GM18909 (cell line): ENCODE data around the gene STXBP5.
A peak's percentile ranks its signal among the peaks of the same experiment; 100 is the strongest.

Experiments
- ATAC-seq: cut with Tn5 transposase; IDR thresholded peaks from one replicate; pipeline ENCODE4 v1.9.1; 2021; ENCODE audit warnings: mild to moderate bottlenecking; ENCODE audit not compliant: unreplicated experiment, poor library complexity

Gene STXBP5

DNA sequence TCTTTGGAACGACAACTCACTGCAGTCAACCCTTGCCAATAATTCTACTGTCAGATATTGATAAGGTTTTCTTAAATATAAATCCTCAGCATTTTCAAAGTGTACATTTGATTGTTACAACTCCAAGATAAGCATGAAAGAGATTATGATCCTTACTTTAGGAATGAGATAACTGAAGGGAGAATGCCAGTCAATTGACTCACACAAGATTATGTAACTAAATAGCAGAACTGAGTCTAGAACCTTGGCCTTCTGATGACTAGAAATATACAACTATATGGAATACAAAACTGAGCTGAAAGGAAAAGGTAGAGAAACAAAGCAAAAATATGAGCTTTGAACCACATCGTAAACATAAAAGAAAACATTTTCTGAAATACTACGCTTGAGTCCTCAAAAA, 26.9 kb upstream of the STXBP5 start:
- ATAC-seq: no peak

DNA sequence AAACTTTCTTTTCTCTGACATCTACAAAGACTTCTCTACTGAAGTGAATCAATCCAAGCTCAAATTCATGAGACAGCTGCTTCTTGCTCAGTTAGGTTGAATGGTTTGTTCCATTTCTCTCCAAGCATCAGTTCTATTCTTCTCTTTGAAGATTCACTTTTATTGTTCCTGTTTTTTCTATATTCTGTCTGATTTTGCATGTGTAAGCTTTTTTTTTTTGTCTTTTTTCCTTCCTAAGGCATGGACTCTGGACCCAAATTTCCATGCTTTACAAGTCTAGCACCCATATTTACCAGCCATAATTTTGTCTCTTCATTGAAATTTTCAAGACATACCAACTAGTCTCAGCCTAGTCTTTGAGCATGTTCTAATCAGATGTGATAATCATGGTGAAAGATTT, 25.9 kb upstream of the STXBP5 start:
- no peak for ATAC-seq

DNA sequence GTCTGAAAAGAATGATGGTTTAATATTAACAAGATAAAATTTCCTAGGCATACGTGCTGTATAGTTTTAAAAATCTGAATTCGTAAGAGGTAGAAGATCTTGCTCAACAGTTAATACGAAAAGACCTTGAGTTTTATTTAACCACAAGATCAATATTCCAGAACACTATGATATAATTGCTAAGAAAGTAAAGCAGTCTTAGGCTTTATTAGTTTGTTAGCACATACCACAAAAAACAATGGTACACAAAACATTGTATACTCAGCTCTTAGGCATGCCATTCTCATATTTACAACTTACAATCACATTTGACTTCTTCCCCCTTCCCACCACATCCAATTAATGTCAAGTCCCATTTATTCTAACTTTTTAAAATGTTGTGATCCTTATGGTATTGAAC, 24.4 kb upstream of the STXBP5 start:
- no peak for ATAC-seq

DNA sequence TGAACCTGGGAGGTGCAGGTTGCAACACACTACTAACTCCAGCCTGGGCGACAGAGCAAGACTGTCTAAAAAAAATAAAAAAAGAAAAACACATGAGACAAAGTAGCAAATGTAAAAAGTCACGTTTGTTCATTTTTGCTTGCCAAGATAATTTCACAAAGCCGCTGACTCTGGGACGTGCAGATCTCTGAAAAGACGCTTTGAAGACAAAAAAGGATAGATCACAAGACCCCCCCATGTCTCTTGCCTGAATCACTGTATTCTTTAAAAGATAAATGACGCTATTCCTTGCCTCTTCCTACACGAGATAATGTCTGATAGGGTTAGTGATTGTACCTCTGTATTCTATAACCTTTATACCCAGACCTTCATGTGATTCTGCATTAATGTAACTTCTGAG, 23.3 kb upstream of the STXBP5 start:
- ATAC-seq: no peak

DNA sequence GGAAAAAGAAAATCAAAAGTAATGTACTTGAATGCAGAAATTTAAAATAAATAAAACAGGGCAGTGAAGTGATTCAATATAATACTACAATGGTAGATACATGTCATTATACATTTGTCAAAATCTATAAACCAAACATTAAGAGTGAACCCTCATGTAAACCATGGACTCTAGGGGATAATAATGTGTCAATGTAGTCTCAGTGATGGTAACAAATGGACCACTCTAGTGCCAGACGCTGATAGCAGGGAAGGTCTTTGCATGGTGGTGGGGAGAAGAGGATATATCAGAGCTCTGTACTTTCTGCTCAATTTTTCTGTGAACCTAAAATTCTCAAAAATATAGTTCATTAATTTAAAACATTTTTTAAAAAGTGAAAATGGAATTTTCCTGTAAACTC, 19.8 kb upstream of the STXBP5 start:
- ATAC-seq: no peak

DNA sequence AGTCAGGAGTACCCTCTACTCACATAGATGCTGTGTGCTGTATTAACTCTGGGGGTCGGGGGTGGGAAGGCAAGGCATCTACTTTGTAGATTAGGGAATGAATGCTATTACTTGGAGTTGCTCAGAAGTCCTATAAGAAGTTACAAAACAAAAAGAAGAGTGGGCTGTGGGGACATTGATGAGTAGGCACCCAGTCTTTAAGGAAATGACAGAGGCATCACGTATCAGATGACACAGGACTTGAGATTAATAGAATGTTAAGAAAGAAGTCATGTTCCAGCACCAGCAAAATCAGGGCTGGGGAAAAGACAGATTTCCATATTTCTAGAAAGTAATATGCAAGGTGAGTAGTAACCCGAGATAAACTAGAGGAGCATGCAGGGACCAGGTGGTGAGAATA, 19.0 kb upstream of the STXBP5 start:
- ATAC-seq: no peak

DNA sequence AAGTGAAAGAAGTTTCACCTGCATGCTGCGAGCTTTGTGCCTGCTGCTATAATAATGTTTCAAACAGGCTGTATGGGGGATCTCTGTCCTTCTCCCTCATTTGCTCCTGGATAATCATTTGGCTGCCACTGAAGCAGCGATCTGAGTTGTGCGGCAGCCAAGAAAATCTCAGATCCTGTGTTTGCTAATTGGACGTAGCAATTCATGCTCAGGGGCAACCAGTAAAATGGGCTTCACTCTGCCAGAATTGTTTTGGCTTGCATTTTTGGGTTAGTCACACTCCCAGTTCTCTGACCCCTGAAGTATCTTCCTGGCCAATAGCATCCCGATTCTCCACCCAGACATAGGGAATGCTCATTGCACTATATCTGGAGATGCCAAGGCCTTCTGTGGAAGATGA, 13.7 kb upstream of the STXBP5 start:
- ATAC-seq: no peak

DNA sequence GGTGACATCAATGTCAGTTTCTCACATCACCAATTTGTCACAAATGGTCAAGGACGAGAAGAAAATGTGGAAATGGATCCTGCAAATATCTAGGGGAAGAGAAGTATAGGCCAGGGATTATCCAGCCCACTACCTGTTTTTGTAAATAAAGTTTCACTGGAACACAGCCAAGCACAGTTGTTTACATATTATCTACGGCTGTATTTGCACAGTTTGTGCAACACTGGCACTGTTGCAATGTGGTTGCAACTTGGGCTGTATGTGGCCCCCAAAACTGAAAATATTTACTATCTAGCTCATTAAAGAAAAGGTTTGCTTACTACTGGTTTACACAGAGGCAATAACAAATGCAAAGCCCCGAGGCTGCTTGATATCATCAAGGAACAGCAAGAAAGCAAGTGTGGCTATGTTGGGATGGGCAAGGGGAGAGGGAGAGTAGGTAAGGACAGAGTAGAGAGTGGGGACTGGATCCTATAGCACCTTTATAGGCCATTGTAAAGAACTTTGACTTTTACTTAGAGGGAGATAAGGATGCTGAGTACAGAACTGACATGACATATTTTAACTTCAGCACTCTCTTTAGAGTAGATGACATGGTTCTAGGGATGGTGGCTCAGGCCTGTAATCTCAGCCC, 11.8 kb upstream of the STXBP5 start:
- no peak for ATAC-seq

DNA sequence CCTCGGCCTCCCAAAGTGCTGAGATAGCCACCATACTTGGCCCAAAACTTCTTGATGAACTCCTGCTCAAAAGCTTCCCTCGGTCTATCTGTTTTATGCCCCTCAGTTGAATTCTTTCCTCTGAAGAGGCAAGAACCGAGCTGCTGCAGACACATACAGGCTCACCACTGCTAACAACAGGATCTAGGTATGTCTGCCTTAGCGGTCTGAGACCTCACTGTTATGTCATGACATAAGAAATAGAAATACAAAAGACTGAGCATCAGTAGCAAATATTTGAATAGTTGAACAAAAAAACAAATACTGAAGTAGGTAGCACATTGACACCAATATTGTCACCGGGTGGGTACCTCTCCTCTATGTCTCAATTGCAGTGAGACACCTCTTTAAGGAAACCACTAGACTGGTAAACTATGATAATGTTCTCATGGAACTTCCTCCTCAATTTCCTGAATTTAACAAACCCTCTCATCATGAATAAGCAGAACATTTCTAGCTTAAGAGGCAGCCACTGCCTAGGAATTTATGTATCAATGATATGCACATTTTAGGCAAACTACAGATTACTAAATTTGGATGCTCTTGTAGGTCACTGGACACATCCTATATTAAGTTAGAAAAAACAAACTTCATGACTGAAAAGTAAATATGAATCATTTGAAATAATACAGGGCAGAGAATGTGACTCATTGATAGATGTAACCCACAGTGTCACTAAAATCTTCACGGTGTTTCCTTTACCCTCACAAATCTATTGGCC, 9.4 kb upstream of the STXBP5 start:
- no peak for ATAC-seq

DNA sequence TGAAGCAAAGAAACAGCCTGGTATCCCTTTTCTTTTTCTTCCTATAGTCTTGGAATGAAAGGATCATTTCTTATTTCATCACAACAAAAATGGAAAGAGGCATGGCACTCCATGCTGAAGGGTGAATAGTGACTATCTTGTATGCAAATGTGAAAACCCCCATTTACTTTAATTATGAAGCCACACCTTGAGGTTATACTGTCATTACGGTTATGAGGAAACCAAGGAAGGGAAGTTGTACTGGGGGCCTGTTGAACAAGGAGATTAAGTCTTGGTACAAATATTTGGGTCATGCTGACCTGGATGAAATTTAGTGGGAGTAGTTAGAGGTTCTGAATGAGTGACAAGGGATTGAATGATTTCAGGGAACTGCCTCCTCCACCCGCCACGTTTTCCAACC, 8.7 kb upstream of the STXBP5 start:
- ATAC-seq: no peak

DNA sequence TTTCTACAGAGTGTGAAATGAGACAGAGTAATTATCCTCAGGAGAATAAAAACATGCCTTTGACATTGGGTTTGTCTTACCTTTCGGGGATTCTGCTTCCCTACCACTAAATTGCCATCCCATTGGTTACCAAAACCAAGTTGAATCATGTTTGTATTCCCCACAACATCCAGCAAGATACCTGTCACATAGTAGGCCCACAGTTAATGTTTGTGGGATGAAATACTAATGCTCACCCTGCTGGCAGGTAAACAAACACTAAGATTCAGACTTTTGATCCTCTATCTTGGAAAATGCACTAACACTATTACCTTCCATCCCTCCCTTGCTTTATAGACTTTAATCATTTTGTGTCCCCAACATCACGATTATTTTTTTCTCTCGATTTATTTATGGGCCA, 8.2 kb upstream of the STXBP5 start:
- no peak for ATAC-seq

DNA sequence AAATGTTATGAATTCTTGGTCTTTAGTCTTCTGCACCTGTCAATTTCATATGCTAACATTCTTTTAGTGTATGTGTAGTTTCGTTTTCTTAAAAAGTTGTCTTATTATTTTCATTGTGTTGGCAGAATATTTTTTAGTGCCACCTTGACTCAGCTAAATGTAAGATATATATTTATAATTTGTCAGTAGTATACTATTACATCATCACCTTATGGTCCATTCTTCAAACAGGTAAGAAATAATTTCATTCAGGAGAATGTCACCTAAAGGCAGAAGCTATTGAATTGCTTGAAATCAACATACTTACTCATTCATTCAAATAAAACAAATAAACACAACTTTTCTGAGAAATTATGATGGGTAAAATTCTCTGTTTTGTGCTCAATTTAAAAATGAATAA, 3.5 kb upstream of the STXBP5 start:
- no peak for ATAC-seq

DNA sequence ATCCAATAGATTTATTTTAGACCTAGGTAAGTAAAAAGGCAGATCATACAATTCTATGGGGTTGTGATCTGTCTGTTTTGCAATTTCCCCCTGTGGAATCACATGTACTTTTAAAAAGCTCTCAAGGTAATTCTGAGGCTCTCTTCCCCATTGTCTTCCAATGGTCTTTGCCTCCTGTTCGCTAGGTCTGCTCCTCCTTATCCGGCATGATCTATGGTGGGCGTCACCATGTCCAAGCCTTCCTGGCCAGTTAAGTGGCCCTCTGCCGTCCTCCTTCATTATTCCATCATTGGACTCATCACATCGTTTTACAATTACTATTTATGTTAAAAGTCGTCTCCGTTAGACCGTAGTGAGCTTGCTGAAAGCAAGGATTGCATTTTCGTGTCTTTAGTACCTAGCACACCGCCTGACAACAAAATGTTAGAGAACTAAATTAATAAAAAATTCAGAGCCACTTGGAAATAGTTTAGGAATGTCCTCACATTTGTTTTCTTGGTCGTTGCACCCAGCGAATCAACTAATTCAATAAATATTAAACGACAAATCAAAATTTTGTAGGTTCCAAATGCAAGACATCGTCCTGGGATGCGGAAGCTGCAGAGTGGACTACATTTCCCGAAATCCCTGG, 2.2 kb upstream of the STXBP5 start:
- ATAC-seq: no peak

DNA sequence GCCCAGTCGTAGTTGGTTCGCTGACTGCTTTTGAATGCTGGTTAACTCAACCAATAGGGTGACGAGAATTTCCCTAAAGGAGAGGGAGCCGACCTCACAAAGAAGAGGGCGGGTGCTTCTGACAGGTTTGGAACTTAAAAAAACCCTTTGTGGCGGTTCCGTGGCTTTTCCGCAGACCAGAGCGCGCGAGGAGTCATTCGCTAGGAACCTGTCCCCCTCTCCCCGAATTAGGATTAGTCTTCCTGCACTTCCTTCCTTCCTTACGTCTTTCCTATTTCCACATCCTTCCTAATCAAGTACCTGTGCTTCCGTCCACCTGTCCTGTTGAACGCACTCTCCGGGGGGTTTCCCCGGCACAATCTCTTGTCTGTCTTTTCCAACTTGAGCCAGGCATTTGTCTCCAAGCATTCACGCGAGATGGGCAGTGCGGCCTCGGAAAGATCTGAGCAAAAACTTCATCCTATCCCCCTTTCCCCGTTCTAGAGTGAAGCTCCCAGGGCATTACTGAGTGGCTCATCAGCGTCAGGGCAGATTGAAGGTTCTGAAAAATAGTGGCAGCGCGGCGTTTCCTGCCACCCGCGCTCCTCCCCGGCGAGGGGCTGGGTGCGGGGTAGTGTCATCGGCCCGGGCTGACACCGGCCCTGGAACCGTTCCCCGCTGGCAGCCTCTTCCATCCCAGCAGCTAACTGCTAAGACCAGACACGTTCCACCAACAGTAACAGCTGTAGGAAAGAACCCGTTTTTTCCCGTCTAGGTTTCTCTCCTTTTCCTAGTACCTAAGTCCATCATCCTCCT, 1.5 kb upstream of the STXBP5 start:
- ATAC-seq: peak; percentile 83

DNA sequence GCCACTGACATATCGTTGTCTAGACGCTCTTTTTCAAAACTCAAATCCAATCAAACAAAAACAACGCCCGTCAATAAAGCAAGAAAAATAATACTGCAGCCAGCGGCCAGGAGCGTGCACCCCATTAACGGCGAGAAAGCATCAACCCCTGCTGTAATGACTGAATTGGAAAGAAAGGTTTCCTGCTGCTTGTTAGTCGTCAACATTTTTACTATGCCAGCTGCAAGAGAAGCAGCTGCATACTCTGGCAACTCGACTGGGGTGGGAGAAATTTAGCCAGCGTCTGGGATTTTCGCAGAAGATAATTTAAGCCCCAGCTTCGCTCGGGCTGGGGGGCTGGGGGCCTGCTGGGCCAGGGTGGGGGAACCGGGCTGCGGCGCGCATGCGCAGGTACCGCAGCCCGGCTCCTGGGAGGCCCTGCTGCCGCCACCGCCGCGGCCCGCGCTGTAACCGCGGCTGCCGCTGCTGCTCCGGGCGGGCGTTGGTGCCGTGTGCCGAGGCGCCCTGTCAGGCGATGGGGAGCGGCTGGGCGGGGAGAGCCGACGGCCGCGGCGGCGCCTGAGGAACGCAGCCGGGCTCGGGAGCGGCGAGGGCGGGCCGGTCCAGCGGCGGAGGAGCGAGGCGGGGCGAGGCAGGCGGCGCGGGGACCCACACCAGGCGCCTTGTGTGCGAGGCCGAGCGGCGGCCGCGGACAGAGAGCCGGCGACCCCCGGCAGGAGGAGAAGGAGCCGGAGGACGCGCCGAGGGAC, 732 bp upstream of the STXBP5 start:
- ATAC-seq: peak; percentile 58

DNA sequence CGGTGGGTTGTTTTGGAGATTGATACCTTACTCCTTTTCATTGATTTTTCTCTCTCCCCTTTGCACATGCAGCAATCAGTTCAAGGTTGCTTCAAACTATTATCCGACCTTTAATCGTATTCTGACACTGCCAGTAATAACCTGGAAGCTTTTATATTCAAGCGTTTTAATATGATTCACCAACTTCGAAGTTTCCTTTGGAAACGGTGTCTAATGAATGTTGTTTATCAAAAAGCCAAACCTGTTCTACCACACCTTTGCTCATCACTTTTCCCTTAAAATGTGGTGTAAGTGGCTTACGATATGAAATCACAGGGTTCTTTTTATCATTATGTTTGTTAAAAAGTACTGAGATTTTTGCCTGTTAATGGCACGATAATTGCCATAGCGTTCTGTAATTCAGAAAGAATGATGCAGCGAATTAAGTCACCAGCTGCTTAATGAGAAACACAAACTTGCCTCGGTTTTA, 660 bp downstream of the STXBP5 start:
- no peak for ATAC-seq

DNA sequence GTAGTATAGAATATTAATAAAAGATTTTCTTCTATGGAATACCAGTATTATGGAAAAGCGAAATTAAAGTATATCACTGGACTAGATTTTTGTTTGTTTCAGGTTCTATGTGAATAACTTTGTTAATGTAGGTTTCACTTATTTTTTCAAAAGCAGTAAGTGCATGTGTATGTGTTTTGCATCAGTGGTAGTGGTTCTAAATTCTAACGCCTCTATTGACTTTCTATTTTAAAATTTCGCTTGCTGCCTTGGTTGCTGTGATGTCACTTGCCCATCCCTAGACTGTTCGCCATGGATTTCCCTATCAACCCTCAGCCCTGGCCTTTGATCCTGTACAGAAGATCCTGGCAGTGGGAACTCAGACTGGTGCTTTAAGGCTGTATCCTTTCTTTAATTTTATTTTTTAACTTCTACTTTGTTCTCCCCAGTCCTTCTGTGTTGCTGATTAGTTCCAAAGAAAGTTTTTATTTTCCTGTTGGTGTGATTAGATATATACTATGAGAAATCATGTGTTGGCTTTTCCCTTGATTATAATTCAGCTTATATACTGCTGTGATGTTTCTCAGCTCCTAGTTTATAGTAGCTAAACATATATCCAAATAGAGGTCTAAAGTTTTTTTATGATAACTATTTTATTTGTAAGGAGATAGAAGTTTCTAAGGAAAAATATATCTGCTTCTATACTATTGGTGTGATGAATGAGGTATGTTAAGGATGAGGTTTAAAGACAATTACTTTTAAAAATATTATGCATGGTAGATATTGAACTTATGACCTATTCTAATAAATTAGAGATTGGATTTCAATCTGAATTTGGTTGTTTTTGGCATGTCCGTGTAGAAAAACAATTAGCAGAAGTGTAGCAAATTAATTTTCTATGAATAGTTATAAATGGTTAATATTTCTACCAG, 1.7 kb downstream of the STXBP5 start:
- no peak for ATAC-seq

DNA sequence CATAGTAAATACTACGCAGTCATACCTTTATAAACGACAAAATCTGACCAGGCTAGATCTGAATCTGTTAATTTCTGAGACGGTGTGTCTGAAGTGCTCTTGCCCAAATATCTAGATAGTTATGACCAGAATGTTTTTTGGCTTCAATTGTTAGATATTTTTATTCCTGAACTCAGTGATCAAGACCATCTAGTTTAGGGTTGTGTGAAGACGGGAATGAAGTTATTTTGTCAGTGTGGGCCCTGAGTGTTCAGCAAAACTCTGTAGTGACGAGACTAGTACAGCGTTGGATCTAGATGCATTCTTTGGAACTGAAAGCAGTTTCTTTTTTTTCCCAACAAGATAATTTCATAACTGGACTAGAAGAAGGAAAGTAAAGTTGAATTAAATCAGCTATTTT, 3.1 kb downstream of the STXBP5 start:
- ATAC-seq: no peak
